ENCODE data around the gene CCM2.

CCM2 gene

GRCh38 chr7:45000093-45001032, at the start of gene CCM2:
Gene CCM2, plus strand, starts transcription at chr7:45000201. Its CDS starts 133 bp downstream, at chr7:45000334.
- DNase-seq = no peak

DNA sequence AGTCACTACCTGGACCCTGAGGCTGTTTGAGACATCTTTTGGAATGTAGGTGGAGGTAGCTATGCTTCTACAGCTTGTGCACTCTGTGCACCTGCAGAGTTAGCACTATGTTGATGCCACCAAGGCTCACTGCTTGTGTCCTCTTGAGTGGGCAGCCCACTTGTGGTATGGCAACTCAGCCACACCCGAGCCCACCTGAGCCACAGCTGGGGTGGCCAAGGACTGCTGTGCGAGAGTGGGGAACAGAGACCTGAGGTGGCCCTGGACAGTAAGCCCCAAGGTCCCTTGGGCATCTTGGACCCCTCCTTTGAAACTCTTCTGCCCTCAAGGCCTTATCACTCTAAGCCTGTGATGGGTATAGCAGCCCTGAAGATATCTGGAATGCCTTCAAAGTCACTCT, 46.8 kb upstream of the CCM2 start:
- no peak for DNase-seq

- DNase-seq = no peak
Measured at GRCh38 chr7:44955733-44956132, 44.3 kb upstream of the CCM2 start.

DNA sequence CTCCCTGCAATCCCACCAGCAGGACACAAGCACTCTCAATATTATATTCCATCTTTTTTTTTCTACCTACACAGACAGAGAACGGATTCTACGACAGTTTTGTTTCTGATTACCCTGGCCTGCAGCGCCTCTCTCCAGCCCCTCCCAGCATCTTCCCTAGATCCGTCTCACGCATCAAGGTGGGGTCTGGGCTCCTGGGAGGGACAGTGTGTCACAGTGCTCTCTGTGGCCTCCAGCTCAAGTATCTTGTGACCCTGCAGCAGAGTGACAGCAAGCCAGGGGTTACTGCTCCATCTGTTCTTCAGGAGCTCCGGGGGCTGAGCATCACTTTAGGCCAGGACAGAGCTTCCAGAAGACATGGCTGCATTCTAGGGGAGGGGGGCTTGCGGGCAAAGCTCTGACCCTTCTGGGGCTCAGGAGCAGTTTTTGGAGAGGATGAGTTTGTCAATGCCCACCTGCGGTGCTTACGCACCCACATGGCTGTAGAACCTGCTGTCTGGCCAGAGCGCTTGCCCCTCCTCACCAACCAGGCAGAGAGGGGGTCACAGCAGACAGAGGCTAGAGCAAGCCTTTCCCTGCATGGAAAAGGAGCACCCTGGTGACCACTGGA, 43.7 kb upstream of the CCM2 start:
- no peak for DNase-seq

DNA sequence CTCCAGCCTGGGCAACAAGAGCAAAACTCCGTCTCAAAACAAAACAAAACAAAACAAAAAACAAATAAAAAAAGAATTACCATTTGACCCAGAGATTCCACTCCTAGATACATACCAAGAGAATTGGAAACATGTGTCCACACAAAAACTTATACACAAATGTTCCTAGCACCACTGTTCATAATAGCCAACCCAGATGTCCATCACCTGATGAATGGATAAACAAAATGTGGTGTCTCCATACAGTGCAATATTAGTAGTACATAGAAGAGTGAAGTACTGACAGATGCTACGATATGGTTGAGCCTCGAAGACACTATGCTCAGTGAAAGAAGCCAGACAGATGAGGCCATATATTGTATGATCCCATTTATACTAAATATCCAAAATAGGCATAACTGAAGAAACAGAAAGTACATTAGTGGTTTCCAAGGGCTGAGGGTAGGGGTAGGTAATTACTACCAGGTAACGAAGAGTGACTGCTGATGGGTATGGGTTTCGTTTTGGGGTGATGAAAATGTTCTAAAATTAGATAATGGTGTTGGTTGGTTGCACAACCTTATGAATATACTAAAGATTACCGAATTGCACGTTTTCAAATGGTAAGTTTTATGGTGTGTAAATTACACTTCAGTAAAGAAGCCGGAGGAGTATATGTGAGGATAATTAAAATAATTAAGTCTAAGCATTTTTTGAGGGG, 41.2 kb upstream of the CCM2 start:
- DNase-seq = no peak

GRCh38 chr7:44959433-44959951, 40.5 kb upstream of the CCM2 start:
- no peak for DNase-seq

GRCh38 chr7:44960011-44960580, 39.9 kb upstream of the CCM2 start:
- no peak for DNase-seq

DNA sequence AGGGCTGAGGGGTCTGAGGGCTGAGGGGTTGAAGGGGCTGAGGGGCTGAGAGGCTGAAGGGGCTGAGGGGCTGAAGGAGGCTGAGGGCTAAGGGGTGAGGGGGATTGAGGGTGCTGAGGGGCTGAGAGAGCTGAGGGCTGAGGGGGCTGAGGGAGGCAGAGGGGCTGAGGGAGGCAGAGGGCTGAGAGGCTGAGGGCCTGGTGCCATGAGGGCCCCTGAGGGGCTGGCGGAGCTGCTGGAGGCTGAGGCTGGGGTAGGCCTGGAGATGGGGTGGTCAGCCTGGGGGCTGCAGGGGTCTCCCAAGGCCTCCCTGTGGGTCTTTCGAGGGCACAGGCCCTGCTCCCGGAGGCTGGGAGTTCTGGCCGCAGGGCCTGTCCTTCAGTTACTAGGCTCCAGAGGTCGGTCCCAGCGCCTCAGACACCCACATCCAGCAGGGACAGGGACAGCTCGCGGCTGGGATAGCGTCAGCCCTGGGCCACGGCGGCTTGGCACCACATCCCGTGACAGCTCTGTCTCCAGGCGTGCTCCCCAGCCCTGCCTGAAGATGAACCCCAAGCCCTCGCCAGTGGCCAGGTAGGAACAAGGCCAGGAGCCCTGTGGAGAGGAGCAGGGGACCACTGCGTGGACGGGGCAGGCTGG, 38.0 kb upstream of the CCM2 start:
- DNase-seq = no peak

DNA sequence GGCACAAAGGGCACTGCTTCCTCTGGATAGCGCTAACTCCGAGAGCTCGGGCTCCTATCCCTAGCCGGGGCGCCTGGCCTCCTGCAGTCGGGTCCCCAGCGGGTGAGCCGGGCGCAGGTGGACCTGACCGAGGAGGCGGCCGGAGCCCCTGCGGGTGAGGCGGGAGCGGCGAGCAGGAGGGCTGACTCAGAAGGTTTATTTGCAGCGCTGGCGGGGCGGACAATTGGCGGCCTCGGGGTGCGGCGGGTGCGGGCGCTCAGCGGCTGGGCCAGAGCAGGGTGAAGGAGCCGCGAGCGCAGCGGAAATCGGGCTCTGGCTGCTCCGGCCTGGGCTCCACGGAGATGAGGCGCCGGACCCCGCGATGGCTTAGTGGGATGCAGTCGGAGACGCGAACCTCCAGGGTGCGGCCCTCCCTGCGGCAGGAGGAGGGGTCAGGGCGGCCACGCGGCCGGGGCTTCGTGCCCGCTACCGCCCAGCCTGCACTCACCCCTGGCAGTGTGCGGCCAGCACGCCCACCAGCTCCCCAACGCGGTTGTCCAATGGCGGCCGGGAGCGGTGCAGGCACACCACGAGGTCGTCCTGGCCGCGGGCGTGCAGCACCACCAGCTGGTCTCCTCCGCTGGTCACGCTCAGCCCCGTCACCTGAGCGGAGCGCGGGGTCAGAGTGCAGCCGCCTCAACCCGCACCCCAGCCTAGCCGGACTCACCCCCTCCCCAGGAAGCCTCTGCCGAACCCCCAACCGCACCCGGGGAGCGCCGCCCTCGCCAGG, 37.3 kb upstream of the CCM2 start:
- DNase-seq = no peak

- DNase-seq = no peak
Measured at GRCh38 chr7:44963364-44964290, 36.4 kb upstream of the CCM2 start.

DNA sequence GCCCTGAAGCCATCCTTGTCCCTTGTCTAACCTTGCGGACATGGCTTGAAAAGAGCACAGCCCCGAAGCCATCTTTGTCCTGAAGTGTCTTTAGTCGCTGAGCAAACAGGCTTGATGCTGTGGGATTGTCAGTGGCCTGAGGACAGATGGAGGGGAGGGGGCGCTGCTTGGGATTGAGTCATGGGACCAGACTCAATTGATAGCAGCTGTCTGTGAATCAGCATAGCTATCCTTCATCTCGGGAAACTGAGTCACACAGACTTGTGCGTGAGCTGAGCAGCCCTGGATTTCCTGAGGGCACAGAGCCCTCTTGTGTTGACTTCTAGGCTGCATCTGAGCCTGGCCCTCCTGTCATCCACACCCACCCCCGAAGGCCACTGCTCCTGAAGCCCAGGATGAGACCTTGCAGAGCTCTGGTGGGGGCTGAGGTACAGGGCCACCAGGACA, 35.6 kb upstream of the CCM2 start:
- DNase-seq = no peak

DNA sequence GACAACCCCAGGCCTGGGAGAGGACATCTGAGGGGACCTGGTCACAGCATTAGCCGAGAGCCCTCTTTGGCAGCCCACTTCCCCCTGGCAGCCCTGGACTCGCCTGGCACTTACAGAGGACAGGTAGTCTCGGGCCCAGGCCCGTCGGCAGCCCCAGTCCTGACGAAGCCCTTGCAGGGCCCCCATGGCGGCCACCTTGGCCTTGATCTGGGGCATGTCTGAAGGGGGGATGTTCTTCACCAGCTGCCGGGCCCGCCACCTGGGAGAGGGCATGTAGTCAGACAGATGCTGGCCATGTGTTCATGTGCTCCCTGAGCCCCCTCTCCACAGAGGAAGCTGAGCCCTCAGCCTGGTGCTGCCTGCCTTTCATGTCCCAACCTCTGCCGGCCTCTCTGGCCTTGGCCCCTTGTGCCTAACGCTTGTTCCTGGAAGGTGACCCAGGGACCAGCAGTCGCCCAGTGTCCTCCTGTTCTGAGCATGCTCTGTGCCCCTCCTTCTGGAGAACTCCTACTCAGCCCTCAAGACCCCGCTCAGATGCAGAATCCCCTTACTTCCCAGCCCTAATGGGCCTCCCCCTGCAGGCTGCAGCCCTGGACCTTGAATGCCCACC, 35.1 kb upstream of the CCM2 start:
- no peak for DNase-seq

DNA sequence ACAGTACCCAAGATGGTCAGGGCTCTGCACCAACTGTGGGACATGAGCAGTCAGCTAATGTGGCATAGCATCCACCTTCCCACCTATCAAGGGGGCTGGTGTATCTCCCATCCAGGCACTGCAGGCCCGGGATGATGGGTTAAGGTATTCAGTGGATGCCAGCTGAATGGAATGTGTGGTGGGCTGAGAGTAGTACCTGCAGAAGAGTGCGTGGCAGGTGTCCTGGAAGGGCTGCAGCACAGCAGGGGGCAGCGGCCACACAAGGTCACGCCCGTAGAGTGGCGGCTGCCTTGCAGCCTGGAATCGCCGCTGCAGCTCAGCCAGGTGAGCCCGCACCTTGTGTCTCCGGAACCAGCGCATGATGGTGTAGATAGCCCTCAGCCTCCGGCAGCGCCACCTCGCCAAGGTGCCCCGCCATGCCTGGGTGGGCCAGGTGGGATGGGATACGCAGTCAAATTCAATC, 34.5 kb upstream of the CCM2 start:
- no peak for DNase-seq

DNA sequence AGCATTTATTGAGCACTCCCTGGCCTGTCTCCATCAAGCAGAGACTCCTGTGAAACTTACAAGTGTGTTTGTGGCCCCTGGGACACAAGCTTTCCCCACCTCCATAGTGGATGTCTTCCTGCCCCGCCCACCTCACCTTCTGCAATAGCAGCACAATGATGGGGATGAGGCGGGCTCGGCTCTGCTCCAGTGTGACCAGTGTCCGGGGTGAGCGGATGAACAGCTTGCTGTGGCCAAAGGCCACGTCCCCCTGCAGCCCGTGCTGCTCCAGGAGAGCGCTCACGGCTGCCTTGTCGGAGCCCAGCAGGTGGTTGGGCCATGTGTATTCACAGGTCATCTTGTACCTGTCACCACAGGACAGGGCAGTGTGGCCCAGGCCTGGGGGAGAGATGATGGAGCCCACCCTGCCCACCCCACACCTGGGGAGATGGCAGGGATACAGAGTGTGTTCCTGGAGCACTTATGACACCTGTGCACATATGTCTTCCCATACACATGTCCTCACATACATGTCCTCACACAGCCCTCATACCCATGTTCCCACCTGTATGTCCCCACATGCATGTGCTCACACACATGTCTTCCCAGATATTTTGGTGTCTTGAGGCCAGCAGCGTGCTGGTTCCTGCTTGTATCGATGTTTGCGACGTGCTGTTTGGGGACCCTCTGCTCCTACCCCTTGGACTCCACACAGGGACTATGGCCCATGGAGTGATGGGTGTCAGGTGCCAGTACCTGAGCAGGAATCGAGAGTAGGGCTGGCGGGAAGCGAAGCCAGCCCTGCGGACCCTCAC, 33.9 kb upstream of the CCM2 start:
- no peak for DNase-seq

DNA sequence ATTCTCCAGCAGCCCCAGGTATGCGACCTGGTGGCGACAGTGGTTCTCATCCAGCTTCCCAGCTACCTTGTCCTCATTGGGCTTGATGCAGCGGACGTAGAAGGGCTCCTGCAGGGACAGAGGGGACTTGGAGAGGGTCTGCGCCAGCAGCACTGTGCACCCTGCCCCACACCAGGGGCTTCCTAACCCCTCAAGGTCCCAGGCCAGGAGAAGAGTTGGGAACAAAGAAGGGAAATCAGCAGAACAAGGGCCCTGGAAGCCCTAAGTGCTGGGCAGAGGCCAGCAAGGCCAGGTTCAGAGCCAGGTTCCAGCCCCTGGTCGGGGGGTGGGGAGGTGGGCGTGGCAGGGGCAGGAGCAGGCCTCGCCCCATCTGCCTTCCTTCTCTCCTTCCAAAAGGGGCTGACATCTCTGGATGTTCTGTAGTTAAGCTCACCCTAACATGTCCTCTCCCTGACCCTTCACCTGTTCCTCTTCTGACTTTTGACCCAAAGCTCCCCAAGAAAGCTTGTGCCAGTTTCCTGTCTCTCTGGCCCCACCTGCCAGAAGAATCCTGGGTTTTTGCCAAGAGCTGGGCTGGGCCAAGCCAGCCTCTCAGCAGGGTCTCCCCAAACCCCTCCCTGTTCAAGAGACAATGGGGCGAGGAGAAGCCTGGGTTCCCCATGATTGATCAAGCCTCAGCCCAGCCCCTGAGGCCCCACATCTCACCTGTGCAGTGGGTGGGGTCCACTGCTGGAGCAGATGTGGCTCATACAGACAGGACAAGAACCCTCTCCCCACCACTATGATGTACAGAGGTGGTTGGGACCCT, 33.1 kb upstream of the CCM2 start:
- no peak for DNase-seq

DNA sequence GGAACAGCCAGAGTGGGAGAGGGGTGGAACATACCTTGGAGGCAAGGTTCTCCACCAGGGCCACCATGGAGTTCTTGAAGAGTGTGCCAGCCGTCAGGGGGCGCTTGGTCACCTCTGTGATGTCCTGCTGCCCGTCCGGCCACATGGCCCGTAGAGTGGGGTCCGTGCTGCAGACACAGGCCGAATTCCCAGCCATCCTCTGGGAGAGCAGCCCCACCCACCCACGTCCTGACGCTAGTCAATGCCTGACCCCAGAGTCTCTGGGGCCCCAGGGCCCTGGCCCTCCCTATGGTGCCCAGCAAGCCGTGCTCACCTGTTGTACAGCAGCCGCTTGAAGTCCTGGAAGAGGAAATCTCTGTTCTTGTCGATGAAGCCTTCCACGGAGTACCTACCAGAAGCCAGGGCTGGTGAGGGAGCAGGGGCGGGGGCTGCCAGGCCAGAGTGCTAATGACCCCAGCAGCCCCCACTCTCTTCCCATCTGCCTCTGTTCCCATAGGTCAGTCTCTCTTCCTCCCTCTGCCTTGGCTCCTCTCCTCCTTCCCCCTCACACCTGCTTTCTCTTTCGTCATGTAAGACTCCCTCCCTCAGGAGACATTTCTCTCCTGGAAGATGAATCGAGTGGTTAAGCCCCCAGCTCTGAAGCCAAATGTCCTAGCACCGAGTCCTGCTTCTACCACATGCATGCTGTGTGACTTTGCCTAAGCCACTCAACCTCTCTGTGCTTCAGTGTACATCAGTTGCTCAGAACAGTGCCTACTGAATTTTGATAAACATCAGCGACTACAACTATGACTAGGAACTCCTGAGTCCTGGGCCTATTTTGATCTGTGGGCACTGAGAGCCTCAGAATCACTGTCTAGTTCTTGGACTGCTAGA, 32.2 kb upstream of the CCM2 start:
- no peak for DNase-seq

- no peak for DNase-seq
Measured at GRCh38 chr7:44969049-44969700, 30.8 kb upstream of the CCM2 start.
